Muscle of back (tissue), 11 donors: Measurements from ENCODE around the gene ANKRD36C. TPM values are rescaled to one million over a fixed set of nuclear protein-coding genes. Genes with fewer than 3 reads are reported as not detected.
A peak's percentile ranks its signal among the peaks of the same experiment; 100 is the strongest.
"Not testable (repeated sequence)": the region's sequence is repeated elsewhere in the genome, so short reads cannot be mapped to it uniquely, and the experiment has no call there.

ENCODE experiments used
- DNase-seq, 3 donors: peaks; one replicate each; pipeline versions ENCODE4 v3.0.0 to v3.0.0-alpha.2; 2013
- polyA plus RNA-seq, 10 donors: library from polyadenylated mRNA; unstranded; fragments of 120-200 nt; gene quantifications; one replicate each; pipeline ENCODE4 v1.2.1, GENCODE V29; 2013; ENCODE audit not compliant: insufficient read length in 10 of 10

ANKRD36C gene
- polyA plus RNA-seq, 10 donors, result 14.3 to 59.4 (median 33.9) TPM

DNA sequence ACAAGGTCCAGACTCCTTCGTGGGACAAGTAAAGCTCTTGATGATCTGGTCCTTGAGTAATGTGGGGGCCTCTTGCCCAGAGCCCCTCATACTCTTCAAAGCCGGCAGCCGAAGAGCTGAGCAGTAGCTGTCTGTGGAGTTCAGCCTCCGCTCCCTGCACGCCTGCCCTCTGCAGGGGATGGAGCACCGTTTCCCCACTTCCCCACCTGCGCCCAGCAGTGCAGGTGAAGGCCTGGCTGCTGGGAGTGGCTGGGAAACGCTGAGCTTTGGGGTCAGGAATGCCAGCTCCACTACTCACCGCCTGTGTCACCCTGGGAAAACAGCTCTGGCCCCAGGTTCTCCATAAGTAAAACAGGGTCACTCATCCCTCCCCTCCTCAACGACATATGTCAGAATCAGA lies 18.2 kb upstream of the ANKRD36C start:
- not testable (repeated sequence) for DNase-seq

DNA sequence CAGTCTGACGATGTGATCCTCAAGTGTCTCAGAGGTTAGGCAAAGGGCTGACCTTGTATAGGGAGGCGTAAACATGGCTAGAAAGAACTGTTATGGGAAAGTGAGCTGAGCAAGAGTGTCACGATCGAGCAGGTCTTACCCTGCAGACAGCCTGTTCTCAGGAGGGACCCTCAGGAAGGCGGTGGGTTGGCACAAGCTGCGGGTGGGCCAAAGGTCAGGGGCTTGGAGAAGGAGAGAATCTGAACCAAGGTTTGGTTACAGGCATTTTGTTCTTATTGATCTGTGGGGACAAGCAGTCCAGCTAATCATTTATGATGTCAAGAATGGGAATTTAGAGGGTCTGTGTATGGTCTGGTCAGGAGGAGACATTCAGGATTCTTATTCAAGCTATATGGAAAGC lies 16.4 kb upstream of the ANKRD36C start:
- not testable (repeated sequence) for DNase-seq

DNA sequence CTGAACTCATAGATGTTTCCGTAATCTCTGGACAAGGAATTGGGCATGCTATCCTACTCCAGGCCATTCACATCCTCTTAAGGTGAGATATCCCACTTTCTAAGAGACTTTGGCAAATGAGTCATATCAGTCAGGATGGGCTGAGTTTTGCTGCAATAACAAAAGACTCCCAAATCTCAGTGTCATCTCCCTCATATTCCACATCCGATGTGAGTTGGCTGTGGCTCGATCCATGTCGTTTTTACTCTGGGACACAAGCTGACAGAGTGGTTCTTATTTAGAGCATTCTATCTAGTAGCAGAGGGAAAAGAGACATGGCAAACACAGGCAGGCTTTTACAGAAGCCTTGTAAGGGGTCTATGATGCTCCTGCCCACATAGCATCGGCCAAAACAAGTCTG lies 14.6 kb upstream of the ANKRD36C start:
- DNase-seq, result not testable (repeated sequence)

DNA sequence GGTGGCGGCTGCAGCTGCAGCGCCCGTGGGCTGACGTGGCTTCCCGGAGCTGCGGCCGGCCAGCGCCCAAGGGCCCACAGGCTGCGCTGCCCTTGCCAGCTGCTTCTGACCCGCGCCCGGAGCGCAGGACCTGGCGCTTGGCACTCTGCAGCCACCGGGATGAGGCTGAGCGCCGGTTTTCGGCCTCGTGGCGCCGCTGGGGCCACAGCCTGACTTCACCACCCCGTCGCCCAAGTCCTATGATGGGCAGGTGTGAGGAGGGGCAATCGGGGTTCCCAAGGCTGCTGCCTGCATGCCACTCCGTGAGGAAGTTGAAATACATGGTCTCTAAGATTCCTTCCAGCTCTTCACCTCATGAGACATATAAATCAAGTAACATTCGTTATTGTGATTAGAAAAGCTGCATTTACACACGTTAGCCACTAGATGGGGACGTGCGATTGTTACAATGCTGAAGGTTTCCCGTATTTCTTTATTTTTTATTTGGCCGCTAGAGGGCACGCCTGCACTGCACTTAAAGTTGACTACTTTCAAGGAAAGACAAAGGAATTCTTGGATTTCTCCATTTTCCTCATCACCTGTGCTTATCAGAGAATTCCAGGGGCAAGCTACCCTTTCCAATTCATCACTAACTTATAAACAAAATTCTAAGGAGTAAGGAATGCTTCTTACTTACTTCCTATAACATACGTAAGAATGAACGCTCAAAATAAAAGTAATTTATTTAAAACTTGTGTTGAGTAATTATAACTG lies 1.1 kb upstream of the ANKRD36C start:
- DNase-seq, result peak; percentile 28 to 81 (median 32)

DNA sequence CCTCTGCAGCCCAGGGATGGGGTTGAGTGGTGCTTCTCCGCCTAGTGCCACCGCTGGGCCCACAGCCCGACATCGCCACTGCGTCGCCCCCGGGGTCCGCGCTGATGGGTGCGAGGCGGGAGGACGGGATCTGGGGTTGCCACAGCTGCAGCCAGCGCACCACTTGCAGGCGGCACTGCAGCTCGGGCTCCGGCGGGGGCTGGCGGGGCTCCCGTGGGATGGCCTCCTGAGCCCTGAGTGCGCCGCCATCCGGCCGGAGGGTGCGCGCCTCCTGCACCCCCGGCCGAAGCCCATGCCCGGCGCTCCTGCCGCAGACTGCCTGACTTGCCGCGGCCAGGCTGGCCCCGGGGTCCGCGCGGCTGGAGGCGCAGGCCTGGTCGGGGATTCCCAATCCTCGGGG lies 478 bp upstream of the ANKRD36C start:
- DNase-seq, result not testable (repeated sequence)

DNA sequence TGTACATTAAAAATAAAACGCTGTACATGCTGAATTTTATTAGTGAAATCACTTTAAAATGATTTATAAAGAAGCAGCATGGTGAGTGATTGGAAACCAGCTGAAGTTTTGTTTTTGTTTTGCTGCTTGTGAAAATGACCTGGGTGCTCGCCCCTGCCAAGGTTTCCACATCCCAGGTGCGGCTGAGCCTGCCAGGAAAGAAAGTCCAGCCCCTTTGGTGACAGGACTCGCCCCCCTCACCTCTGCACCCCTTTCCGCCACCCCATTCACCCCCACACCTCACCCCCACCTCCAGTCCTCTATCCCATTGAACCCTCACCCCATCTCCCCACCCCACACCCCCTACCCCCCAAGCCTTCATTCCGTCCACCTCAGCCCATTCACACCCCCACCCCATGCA lies 740 bp downstream of the ANKRD36C start:
- not testable (repeated sequence) for DNase-seq

DNA sequence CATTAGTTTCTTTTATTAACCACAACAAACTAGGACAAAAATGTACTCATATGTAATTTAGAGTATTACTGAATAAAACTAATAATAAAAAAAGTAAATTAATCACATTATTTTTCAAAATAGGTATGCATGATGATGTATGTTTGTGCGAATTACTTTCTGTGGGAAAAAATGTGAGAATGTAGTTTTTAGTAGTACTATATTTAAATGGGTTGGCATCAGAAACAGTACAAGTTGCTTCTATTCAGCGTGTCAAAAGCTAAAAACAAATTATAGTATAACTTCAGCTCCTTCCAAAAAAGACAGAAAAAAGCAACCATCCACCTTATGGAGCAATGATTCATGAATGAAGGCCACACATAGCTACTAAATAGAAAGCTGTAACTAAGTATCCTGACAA lies 40.0 kb downstream of the ANKRD36C start:
- not testable (repeated sequence) for DNase-seq

DNA sequence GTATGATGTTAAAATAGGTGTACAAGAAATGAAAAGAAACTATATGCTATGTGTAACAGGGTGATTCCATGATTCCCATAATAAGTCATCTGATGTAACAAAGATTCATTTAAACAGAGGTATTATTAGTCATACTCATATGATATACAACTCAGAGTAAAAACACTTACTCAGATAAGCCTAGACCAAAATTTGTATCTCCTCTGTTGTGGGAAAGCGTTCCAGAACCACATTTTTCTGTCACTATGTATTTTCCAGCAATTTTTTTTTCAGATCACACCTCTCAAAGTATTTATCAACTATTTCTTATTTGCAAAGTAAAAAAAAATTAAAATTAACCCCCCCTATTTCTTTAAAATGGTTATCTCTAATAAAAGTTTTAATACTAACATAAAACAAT lies 43.6 kb downstream of the ANKRD36C start:
- DNase-seq, result not testable (repeated sequence)

DNA sequence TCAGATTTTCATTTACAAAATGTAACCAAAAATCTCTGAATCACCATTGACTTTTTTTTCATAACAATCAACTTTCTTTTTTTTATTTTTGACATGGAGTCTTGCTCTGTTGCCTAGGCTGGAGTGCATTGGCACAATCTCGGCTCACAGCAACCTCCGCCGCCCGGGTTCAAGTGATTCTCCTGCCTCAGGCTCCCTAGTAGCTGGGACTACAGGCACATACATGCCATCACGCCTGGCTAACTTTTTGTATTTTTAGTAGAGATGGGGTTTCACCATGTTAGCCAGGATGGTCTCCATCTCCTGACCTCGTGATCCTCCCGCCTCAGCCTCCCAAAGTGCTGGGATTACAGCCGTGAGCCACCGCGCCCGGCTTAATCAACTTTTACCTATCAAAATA lies 51.7 kb downstream of the ANKRD36C start:
- DNase-seq, result not testable (repeated sequence)

DNA sequence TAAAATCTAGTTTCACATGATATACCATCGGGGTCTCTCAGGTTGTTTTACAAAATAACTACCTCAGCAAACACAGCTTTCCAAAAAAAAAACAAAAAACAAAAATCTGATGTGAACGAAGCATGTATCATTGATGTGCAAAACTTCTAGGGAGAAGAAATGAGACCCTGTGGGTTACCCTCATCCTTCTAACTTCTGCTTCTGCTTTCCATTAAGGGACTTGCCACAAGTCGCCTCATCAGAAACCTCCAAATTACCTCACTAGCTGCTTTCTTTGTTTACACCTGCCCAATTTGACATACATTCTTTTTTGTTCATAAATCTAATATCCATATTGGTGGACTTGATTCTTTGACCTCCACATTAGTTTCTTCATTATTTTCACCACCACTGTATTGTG lies 60.9 kb downstream of the ANKRD36C start:
- not testable (repeated sequence) for DNase-seq

DNA sequence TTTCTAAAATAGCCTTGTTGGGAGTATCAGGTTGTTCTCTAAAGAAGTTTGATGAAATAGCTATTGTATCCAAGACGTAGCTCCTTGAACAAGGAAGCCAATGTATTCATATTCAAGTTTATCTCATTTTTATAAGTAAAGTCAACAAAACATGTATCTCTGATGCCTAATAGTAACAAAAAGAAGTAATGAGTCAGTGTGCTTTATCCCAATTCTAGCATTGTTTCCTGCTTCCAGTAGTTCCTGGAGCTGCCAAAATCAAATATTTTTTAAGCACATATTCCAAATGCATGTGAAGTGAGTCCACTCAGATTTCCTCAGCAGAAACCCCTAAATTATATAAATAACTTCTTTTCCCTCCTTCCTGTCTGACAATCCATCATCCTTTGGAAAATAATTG lies 74.6 kb downstream of the ANKRD36C start:
- DNase-seq, result not testable (repeated sequence)

DNA sequence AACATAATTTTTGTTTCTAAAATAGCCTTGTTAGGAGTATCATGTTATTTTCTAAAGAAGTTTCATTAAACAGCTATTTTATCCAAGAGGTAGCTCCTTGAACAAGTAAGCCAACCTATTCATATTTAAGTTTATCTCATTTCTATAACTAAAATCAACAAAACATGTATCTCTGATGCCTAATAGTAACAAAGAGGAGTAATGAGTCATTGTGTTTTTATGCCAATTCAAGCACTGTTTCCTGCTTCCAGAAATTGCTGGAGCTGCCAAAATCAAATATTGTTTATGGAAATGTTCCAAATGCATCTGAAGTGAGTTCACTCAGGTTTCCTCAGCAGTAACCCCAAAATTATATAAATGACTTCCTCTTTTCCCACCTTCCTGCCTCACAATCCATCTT lies 76.5 kb downstream of the ANKRD36C start:
- DNase-seq, result not testable (repeated sequence)

DNA sequence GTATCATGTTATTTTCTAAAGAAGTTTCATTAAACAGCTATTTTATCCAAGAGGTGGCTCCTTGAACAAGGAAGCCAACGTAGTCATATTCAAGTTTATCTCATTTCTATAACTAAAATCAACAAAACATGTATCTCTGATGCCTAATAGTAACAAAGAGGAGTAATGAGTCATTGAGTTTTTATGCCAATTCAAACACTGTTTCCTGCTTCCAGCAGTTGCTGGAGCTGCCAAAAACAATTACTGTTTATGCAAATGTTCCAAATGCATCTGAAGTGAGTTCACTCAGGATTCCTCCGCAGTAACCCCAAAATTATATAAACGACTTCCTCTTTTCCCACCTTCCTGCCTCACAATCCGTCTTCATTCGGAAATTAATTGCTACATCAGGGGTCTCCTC lies 80.2 kb downstream of the ANKRD36C start:
- DNase-seq, result peak in 1 of 3 donors; percentile 19

DNA sequence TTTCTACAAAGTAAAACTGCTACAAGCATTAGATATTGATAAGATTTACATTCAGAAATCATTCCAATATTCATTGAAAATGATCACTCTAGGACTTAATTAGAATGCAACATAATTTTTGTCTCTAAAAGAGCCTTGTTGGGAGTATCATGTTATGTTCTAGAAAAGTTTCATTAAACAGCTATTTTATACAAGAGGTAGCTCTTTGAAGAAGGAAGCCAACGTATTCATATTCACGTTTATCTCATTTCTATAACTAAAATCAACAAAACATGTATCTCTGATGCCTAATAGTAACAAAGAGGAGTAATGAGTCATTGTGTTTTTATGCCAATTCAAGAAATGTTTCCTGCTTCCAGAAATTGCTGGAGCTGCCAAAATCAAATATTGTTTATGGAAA lies 97.2 kb downstream of the ANKRD36C start:
- not testable (repeated sequence) for DNase-seq

DNA sequence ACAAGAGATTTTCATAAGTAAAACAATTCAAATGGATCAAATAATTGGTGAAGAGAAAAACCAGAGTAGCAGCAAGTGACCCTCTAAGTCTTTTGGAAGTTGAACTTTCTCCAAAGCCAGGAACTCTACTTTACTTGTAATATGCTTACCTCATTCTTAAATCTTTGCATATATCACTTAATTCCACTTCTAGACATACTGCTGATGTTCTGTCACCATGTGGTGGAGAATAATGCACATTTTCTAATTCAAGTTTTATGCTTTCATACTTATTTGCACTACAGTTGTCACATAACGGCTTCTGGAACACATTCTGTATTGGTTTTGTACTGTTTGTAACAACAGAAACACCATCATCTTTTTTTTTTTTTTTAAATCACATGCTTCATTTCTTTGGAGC lies 123.7 kb downstream of the ANKRD36C start:
- DNase-seq, result not testable (repeated sequence)

DNA sequence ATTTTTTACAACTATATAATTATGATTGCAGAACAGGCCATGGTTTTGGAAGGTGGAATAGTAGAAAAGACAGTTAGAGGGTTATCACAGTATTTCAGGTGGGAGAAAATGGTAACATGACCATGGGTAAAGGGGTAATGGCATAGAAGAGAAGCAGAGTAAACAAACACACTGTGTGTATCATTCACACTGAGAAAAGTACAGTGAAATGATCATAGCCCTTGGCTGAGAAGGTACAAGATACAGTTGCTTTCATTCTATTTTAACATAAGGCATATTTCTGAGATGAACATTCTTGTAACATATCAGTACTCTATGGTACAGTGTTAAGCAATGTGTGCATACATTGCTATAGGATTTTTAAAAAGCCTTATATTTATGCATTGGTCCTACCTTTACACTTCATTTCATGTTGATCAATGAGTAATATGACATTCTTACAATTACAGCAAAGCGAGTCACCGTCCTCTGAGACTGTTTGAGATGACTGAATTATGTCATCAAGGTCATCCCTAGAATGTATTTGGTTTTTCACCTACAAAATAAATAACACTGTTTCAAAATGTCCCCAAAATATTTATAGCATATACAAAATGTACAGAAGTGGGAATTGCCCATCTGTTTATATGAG lies 124.5 kb downstream of the ANKRD36C start:
- DNase-seq, result not testable (repeated sequence)

DNA sequence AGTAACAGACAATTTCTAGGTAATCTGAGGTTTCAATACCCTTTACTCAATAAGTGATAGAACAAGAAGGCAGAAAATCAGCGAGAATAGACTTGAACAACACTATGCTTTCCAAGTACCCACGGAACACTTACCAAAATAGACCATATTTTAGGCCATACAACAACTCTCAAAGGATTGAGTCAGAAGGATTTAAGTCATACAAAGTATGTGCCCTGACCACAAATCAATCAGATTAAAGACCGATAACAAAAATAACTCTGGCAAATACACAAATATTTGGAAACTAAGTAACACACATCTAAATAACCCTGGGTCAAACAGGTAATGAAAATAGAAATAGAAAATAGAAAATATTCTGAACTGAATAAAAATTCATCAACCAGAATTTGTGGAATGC lies 129.5 kb downstream of the ANKRD36C start:
- not testable (repeated sequence) for DNase-seq

DNA sequence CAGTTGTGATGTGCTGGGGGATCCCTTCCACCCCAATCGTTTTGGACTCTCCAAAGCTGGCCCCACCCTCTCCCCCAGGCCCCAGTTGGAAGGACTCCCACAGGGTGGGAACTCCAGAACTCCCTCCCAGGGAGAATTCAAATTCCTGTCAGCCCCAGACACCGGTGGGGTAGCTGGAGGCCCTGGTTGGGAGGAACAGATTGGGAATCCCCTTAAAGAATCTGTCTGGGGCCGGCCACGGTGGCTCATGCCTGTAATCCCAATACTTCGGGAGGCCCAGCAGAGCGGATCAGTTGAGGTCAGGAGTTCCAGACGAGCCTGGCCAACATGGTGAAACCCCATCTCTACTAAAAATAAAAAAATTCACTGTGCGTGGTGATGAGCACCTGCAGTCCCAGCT lies 155.5 kb downstream of the ANKRD36C start:
- DNase-seq, result no peak

DNA sequence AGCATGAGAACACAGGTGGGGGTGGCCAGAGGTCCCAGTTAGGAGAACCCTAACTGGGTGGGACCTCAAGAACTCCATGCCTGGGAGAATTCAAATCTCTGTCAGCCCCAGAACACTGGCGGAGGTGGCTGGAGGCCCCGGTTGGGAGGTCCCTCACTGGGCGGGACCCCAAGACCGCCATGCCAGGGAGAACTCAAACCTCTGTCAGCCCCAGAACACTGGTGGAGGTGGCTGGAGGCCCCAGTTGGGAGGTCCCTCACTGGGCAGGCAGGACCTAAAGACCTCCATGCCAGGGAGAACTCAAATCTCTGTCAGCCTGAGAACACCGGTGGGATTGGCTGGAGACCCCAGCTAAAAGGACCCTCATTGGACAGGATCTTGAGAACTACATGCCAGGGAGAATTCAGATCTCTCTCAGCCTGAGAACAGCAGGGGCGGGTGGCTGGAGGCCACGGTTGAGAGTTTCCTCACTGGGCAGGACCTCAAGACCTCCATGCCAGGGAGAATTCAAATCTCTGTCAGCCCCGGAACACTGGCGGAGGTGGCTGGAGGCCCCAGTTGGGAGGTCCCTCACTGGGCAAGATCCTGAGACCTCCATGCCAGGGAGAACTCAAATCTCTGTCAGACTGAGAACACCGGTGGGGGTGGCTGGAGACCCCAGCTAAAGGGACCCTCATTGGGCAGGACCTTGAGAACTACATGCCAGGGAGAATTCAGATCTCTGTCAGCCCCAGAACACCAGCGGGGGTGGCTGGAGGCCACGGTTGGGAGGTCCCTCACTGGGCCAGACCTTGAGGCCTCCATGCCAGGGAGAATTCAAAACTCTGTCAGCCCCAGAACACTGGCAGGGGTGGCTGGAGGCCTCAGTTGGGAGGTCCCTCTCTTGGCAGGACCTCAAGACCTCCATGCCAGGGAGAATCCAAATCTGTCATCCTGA lies 157.3 kb downstream of the ANKRD36C start:
- DNase-seq, result not testable (repeated sequence)

DNA sequence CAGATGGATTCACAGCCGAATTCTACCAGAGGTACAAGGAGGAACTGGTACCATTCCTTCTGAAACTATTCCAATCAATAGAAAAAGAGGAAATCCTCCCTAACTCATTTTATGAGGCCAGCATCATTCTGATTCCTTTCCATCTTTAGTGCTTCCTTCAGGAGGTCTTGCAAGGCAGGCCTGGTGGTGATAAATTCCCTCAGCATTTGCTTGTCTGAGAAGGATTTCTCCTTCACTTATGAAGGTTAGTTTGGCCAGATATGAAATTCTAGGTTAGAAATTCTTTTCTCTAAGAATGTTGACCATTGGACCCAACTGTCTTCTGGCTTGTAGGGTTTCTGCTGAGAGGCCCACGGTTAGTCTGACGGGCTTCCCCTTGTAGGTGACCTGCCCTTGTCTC lies 167.4 kb downstream of the ANKRD36C start:
- not testable (repeated sequence) for DNase-seq

DNA sequence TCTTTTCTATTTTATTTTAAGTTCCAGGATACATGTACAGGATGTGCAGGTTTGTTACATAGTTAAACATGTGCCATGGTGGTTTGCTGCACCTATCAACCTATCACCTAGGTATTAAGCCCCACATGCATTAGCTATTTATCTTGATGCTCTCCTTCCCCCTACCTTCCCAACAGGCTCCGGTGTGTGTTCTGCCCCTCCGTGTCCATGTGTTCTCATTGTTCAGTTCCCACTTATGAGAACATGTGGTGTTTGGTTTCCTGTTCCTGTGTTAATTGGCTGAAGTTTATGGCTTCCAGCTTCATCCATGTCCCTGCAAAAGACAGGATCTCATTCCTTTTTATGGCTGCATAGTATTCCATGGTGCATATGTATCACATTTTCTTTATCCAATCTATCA lies 174.1 kb downstream of the ANKRD36C start:
- DNase-seq, result not testable (repeated sequence)

DNA sequence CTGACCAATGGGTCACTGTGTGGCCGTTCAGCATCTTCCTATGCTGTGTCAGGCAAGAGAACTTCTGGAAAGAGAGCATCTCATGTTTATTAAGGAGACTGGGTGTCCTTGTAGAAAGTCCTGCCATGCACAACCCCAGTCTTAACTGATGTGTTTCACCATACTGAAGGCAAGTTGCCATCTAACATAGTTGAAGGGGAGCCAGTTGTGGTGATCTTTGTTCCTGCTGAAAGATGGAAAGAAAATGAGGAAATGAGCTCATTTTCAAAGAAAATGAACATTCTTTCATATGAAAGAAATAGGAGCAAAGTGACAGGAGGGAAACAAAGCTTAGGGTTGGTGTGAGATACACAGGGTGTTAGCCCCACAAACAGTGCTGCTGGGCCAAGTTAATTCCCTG lies 178.3 kb downstream of the ANKRD36C start:
- DNase-seq, result not testable (repeated sequence)
